ENCODE results near the gene DGKG. TPM values are rescaled to one million over a fixed set of nuclear protein-coding genes. Genes with fewer than 3 reads are reported as not detected.

Gene DGKG
- 10 to 100 TPM; 14.5 to 35.1 (median 20.3) TPM for total RNA-seq

GRCh38 chr3:186361762-186362536 lies at the start of gene DGKG:
Gene DGKG, minus strand, starts transcription at chr3:186362234. Its CDS starts 41,775 bp downstream, at chr3:186320459.
- WGBS, 2 donors: 1% methylated on average over 33 to 35 of the region's 62 CpGs
- DNase-seq: peak; percentile 80 to 81
- no peaks in the 10 kb centered on the region for H3K36me3 ChIP-seq
- H3K4me1 ChIP-seq: peaks cover 0 to 18% of the 10 kb centered on the region in 2 donors
- H3K27ac ChIP-seq: peak within 1 kb of the TSS in 2 of 3 donors; percentile 24 to 81
- TF ChIP-seq, protein P1, sequence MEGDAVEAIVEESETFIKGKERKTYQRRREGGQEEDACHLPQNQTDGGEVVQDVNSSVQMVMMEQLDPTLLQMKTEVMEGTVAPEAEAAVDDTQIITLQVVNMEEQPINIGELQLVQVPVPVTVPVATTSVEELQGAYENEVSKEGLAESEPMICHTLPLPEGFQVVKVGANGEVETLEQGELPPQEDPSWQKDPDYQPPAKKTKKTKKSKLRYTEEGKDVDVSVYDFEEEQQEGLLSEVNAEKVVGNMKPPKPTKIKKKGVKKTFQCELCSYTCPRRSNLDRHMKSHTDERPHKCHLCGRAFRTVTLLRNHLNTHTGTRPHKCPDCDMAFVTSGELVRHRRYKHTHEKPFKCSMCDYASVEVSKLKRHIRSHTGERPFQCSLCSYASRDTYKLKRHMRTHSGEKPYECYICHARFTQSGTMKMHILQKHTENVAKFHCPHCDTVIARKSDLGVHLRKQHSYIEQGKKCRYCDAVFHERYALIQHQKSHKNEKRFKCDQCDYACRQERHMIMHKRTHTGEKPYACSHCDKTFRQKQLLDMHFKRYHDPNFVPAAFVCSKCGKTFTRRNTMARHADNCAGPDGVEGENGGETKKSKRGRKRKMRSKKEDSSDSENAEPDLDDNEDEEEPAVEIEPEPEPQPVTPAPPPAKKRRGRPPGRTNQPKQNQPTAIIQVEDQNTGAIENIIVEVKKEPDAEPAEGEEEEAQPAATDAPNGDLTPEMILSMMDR (IDR thresholded peaks at IDR 0.05): no peak
- TF ChIP-seq POLR2A (IDR thresholded peaks at IDR 0.05): peak; percentile 45 to 95
- no peaks in the 10 kb centered on the region for H3K9me3 ChIP-seq
- intact Hi-C loops (cut with DNase I): no loop called here
- H3K4me3 ChIP-seq (replicated peaks in 1 of 3): peak within 1 kb of the TSS; percentile 11 to 51 (median 15)
- no peaks in the 10 kb centered on the region for H3K27me3 ChIP-seq

GRCh38 chr3:186411089-186411488 lies 49.1 kb upstream of the DGKG start:
- intact Hi-C loops (cut with DNase I): no loop called here
- Histone ChIP-seq H3K27ac (no peak overlapping the region), H3K36me3 (no peaks in the 10 kb centered on the region), H3K27me3 (no peaks in the 10 kb centered on the region), H3K9me3 (no peaks in the 10 kb centered on the region), H3K4me1 (peaks cover 56 to 86% of the 10 kb centered on the region in 2 donors), H3K4me3 (replicated peaks in 1 of 3) (no peak overlapping the region)
- WGBS, 2 donors: 92 to 96% methylated on average over 2 of the region's 2 CpGs
- DNase-seq: no peak
- TF ChIP-seq POLR2A (IDR thresholded peaks at IDR 0.05): no peak

GRCh38 chr3:186406669-186407635 lies 44.9 kb upstream of the DGKG start:
- H3K27me3 ChIP-seq: no peaks in the 10 kb centered on the region
- H3K36me3 ChIP-seq: no peaks in the 10 kb centered on the region
- no peaks in the 10 kb centered on the region for H3K9me3 ChIP-seq
- H3K27ac ChIP-seq: peak overlapping the region; percentile 93 to 98 (median 98)
- intact Hi-C loops (cut with DNase I): no loop called here
- H3K4me3 ChIP-seq (replicated peaks in 1 of 3): no peak overlapping the region
- 32 to 45% methylated on average over 14 of the region's 14 CpGs for WGBS, 2 donors
- peak; percentile 95 for DNase-seq
- TF ChIP-seq, protein P1 (IDR thresholded peaks at IDR 0.05): peak in 1 of 6 experiments; percentile 24
- TF ChIP-seq POLR2A (IDR thresholded peaks at IDR 0.05): peak in 1 of 2 donors; percentile 80
- H3K4me1 ChIP-seq: peaks cover 33 to 65% of the 10 kb centered on the region in 2 donors

DNA sequence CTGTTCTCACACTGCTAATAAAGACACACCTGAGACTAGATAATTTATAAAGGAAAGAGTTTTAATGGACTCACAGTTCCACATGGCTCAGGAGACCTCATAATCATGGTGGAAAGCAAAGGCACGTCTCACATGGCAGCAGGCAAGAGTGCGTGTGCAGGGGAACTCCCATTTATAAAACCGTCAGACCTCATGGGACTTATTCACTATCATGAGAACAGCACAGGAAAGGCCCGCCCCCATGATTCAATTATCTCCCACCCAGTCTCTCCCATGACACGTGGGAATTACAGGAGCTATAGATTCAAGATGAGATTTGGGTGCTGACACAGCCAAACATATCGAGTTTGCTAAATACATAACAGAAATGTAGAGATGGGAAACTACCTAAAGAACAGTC lies 39.5 kb upstream of the DGKG start:
- WGBS, 2 donors: 77 to 83% methylated on average over 6 of the region's 6 CpGs
- H3K4me1 ChIP-seq: peaks cover 10 to 16% of the 10 kb centered on the region in 2 donors
- TF ChIP-seq, protein P1 (IDR thresholded peaks at IDR 0.05): no peak
- no peak for TF ChIP-seq POLR2A (IDR thresholded peaks at IDR 0.05)
- no peaks in the 10 kb centered on the region for H3K9me3 ChIP-seq
- H3K27me3 ChIP-seq: no peaks in the 10 kb centered on the region
- DNase-seq: no peak
- H3K27ac ChIP-seq: no peak overlapping the region
- H3K4me3 ChIP-seq (replicated peaks in 1 of 3): no peak overlapping the region
- no peaks in the 10 kb centered on the region for H3K36me3 ChIP-seq
- intact Hi-C loops (cut with DNase I): no loop called here

DNA sequence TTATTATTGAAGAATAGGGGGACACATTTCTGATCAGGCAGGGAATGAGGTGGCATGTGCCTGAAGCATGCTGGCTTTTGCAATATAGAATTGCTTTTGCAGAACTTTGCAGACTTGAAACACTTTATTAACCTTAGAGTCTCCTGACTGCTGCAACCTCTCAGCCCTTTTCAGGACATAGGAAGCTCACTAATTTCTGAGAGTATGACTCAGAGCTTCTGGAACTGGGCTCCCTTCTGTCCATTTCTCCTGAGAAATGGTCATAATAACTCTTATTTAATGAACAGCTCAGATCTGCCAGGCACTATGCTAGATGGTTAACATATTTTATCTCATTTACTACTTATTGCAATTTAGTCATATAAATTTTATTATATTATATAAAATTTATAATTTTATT lies 38.6 kb upstream of the DGKG start:
- Histone ChIP-seq H3K4me3 (replicated peaks in 1 of 3) (no peak overlapping the region), H3K27ac (no peak overlapping the region), H3K27me3 (no peaks in the 10 kb centered on the region), H3K4me1 (peaks cover 1 to 7% of the 10 kb centered on the region in 2 donors), H3K9me3 (no peaks in the 10 kb centered on the region), H3K36me3 (no peaks in the 10 kb centered on the region)
- TF ChIP-seq POLR2A (IDR thresholded peaks at IDR 0.05): no peak
- TF ChIP-seq, protein P1 (IDR thresholded peaks at IDR 0.05): no peak
- intact Hi-C loops (cut with DNase I): no loop called here
- no peak for DNase-seq
